ENCODE data around the gene PLAC9. TPM values are rescaled to one million over a fixed set of nuclear protein-coding genes. Genes with fewer than 3 reads are reported as not detected.
A peak's percentile ranks its signal among the peaks of the same experiment; 100 is the strongest.

PLAC9 gene
- total and polyA plus RNA-seq, 2 donors from 2014 or later, result 31.4 to 49.9 TPM

DNA sequence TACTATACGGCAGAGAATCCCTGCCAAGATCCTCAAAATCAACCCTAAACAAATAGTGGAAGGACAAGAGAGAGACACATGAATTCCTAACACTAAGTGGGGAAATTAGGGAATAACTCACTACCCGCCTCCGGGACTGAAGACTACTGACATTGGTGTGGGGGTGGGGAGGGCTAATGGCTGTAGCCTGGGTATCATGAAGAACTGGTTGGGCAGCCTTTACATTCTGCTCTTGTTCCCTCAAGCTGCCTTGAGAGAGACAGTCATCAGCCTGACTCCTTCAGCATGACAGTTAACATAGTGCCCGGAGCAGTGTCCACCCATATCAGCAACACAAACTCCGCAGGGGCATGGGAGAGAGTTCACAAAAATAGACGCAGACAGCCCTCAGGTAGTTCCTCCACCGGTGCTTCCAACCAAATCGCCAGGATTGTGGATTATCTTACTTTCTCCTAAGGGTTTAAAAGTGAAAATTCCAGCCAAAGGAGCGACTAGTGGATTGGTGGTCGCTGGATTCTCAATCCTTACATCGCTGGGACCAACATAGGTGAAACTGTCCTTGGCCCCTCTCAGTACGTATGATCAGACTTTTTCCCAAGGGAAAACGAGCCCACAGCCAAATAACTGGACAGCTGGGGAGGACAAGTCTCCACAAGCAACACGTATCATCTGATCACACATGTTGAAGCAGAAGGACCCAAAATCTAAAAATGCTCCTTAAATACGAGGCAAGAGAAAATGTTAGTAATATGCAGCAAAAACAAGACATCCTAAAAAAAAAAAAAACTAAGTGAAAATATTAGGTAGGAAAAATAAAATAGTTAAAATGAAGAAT, 31.5 kb upstream of the PLAC9 start:
- TF ChIP-seq CTCF (IDR thresholded peaks at IDR 0.05; ENCODE audit: borderline replicate concordance, extremely low read depth, insufficient read depth), result no peak
- Histone ChIP-seq H3K4me3 (ENCODE audit: low read length in 3 of 3) (no peak overlapping the region), H3K36me3 (ENCODE audit: control insufficient read depth in 2 of 3, insufficient read depth in 3 of 3, low read length in 3 of 3) (no peaks in the 10 kb centered on the region), H3K9ac (ENCODE audit: low read length in 3 of 3) (no peak overlapping the region), H3K4me1 (ENCODE audit: control insufficient read depth in 2 of 3, insufficient read depth in 2 of 3, low read depth in 1 of 3, low read length in 3 of 3) (no peaks in the 10 kb centered on the region), H3K9me3 (ENCODE audit: control insufficient read depth in 2 of 3, insufficient read depth in 1 of 3, low read length in 3 of 3) (no peaks in the 10 kb centered on the region), H3K27me3 (ENCODE audit: control insufficient read depth, insufficient read depth, low read length) (no peaks in the 10 kb centered on the region), H3K27ac (ENCODE audit: low read depth in 2 of 2, low read length in 2 of 2) (no peak overlapping the region)
- FAIRE-seq (no peak), DNase-seq (no peak)
- intact Hi-C loops (cut with DNase I), result no loop called here

GRCh38 chr10:80104066-80104926, 28.2 kb upstream of the PLAC9 start:
- FAIRE-seq, result no peak
- no peaks in the 10 kb centered on the region for H3K36me3 ChIP-seq (ENCODE audit: control insufficient read depth in 2 of 3, insufficient read depth in 3 of 3, low read length in 3 of 3)
- H3K4me1 ChIP-seq (ENCODE audit: control insufficient read depth in 2 of 3, insufficient read depth in 2 of 3, low read depth in 1 of 3, low read length in 3 of 3), result no peaks in the 10 kb centered on the region
- DNase-seq, result peak in 3 of 5 donors; percentile 20 to 83 (median 58)
- H3K9me3 ChIP-seq (ENCODE audit: control insufficient read depth in 2 of 3, insufficient read depth in 1 of 3, low read length in 3 of 3), result peaks cover 0 to 9% (median 0%) of the 10 kb centered on the region in 3 donors
- intact Hi-C loops (cut with DNase I), result no loop called here
- no peak overlapping the region for H3K9ac ChIP-seq (ENCODE audit: low read length in 3 of 3)
- no peaks in the 10 kb centered on the region for H3K27me3 ChIP-seq (ENCODE audit: control insufficient read depth, insufficient read depth, low read length)
- H3K4me3 ChIP-seq (ENCODE audit: low read length in 3 of 3), result no peak overlapping the region
- H3K27ac ChIP-seq (ENCODE audit: low read depth in 2 of 2, low read length in 2 of 2), result no peak overlapping the region
- no peak for TF ChIP-seq CTCF (IDR thresholded peaks at IDR 0.05; ENCODE audit: borderline replicate concordance, extremely low read depth, insufficient read depth)

DNA sequence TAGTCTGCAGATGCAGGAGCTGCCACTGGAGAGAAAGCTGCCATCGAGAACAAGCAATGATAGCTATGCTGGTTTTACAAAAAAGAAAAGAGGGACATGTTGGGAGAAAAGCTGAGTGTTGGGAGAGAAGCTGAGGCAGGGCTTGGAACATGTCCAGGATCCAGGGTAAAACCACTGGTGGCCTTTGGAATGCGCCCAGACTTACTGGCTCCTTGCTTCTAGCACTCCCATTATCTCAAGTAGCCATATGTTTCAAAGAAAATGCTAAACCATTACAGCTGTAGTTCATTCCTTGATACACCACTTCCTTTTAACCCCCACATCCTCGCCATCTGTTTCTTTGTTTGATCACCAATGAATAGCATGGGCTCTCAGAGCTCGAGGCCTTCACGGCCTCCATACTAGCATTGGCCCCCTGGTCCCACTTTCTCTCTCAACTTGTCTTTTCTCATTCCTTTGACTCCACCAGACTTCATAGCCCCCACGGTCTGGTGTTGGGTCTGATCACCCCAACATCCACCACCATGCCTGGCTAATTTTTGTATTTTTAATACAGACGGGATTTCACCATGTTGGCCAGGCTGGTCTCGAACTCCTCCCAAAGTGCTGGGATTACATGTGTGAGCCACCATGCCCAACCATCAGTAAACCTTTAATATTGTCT, 23.8 kb upstream of the PLAC9 start:
- DNase-seq (no peak), FAIRE-seq (no peak)
- no peak overlapping the region for H3K9ac ChIP-seq (ENCODE audit: low read length in 3 of 3)
- no peak for TF ChIP-seq CTCF (IDR thresholded peaks at IDR 0.05; ENCODE audit: borderline replicate concordance, extremely low read depth, insufficient read depth)
- no peaks in the 10 kb centered on the region for H3K27me3 ChIP-seq (ENCODE audit: control insufficient read depth, insufficient read depth, low read length)
- H3K9me3 ChIP-seq (ENCODE audit: control insufficient read depth in 2 of 3, insufficient read depth in 1 of 3, low read length in 3 of 3), result peaks cover 0 to 13% (median 2%) of the 10 kb centered on the region in 3 donors
- H3K4me3 ChIP-seq (ENCODE audit: low read length in 3 of 3), result no peak overlapping the region
- H3K36me3 ChIP-seq (ENCODE audit: control insufficient read depth in 2 of 3, insufficient read depth in 3 of 3, low read length in 3 of 3), result no peaks in the 10 kb centered on the region
- intact Hi-C loops (cut with DNase I), result no loop called here
- H3K27ac ChIP-seq (ENCODE audit: low read depth in 2 of 2, low read length in 2 of 2), result no peak overlapping the region
- no peaks in the 10 kb centered on the region for H3K4me1 ChIP-seq (ENCODE audit: control insufficient read depth in 2 of 3, insufficient read depth in 2 of 3, low read depth in 1 of 3, low read length in 3 of 3)
